Naive thymus-derived CD8-positive, alpha-beta T cell (primary cell): ENCODE measurements around the gene CLN6. TPM values are rescaled to one million over a fixed set of nuclear protein-coding genes. Genes with fewer than 3 reads are reported as not detected.
"Not testable (repeated sequence)": the region's sequence is repeated elsewhere in the genome, so short reads cannot be mapped to it uniquely, and the experiment has no call there.

Experiments used
- ATAC-seq, 2 donors: fragments of 150-1000 bp; cut with Tn5 transposase in 1 of 2; sonication (Bioruptor Pico), chemical (Tn5 transposase) in 1 of 2; 1 replicate in 1 of 2; 2 replicates in 1 of 2; pipeline ENCODE4 v1.10.0; 2021; ENCODE audit warnings: mild to moderate bottlenecking in 2 of 2, moderate library complexity in 2 of 2
- POLR2A ChIA-PET: fragments of 350-600 bp; sonication (Branson Sonifier 250); formaldehyde crosslinking; loops from one replicate; lab custom pipeline; 2021; ENCODE audit warnings: antibody characterized with exemption; lab: Charles Lee
- DNase-seq, 10 donors: peaks; one replicate each; pipeline versions ENCODE4 v3.0.0 to v3.0.0-alpha.2; 2020 to 2022
- H3K27ac Mint-ChIP-seq, 10 donors: one replicate each; pipeline ENCODE4 v1.8.0; 2020 to 2022; ENCODE audit warnings: mild to moderate bottlenecking in 10 of 10, mixed read lengths in 10 of 10, moderate library complexity in 4 of 10, inconsistent platforms in 1 of 10
- H3K27me3 Mint-ChIP-seq, 5 donors: one replicate each; pipeline ENCODE4 v1.8.0; 2021 to 2022; ENCODE audit warnings: mixed read lengths in 5 of 5
- H3K36me3 Mint-ChIP-seq, 3 donors: one replicate each; pipeline ENCODE4 v1.8.0; 2020 to 2022; ENCODE audit warnings: mixed read lengths in 3 of 3, mild to moderate bottlenecking in 2 of 3, inconsistent platforms in 1 of 3
- H3K4me1 Mint-ChIP-seq, 4 donors: one replicate each; pipeline ENCODE4 v1.8.0; 2021 to 2022; ENCODE audit warnings: mixed read lengths in 4 of 4
- H3K4me3 Mint-ChIP-seq, 10 donors: one replicate each; pipeline ENCODE4 v1.8.0; 2020 to 2022; ENCODE audit warnings: mild to moderate bottlenecking in 10 of 10, mixed read lengths in 10 of 10, moderate library complexity in 6 of 10, inconsistent platforms in 1 of 10
- H3K9me3 Mint-ChIP-seq, 9 donors: one replicate each; pipeline ENCODE4 v1.8.0; 2020 to 2022; ENCODE audit warnings: mixed read lengths in 9 of 9, mild to moderate bottlenecking in 3 of 9, inconsistent platforms in 1 of 9, moderate library complexity in 1 of 9
- polyA plus RNA-seq, 3 donors: library from polyadenylated mRNA; unstranded; fragments of 300-500 nt; fragmentation: Illumina TruSeq; gene quantifications; one replicate each; pipeline ENCODE4 v1.2.3, GENCODE V29; 2021
- total RNA-seq, 8 experiments: library from RNA in 2 of 8; stranded (reverse) in 2 of 8; gene quantifications; one replicate each; pipeline ENCODE4 v1.2.3 and lab custom pipeline; 2021 to 2026

CLN6 gene
- total and polyA plus RNA-seq, 5 experiments from 2014 or later: 2.4 to 22.3 (median 4.1) TPM

DNA sequence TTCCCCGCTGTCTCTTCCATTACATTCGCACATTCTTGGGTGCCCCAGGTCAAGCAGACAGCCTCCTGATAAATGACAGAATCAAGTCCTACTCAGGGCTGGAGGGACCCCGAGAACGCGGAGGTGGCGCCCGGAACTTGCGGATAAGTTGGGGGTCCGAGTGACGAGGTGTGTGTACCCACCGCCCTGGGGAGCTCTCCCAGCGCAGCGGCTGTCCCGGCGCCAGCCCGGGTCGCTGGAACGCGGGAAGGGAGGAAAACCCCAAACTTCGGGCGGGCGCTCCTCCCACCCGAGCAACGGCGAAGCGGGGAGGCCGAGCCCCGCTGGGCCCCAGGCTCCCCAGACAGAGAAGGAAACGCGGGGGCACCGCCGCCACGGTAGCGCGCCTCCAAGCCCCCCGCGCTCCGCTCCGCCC, 550 bp downstream of the CLN6 start:
- Mint-ChIP-seq H3K4me1 (peaks cover 18 to 50% (median 39%) of the 10 kb centered on the region in 4 donors), H3K9me3 (no peaks in the 10 kb centered on the region), H3K27ac (peak overlapping the region in 9 of 10 donors; percentile 2 to 90 (median 69)), H3K36me3 (no peaks in the 10 kb centered on the region), H3K4me3 (peak overlapping the region; percentile 76 to 90 (median 85)), H3K27me3 (peaks cover 0 to 10% (median 0%) of the 10 kb centered on the region in 5 donors)
- POLR2A ChIA-PET: interaction anchor here (0.7 to 3.3 kb wide), 7 partner anchors 12 to 1935 kb away, joined by 3 to 30 read pairs (median 3); partner anchors contain the start of genes FEM1B, MAP2K5 and PIAS1
- ATAC-seq (no peak), DNase-seq (no peak)

DNA sequence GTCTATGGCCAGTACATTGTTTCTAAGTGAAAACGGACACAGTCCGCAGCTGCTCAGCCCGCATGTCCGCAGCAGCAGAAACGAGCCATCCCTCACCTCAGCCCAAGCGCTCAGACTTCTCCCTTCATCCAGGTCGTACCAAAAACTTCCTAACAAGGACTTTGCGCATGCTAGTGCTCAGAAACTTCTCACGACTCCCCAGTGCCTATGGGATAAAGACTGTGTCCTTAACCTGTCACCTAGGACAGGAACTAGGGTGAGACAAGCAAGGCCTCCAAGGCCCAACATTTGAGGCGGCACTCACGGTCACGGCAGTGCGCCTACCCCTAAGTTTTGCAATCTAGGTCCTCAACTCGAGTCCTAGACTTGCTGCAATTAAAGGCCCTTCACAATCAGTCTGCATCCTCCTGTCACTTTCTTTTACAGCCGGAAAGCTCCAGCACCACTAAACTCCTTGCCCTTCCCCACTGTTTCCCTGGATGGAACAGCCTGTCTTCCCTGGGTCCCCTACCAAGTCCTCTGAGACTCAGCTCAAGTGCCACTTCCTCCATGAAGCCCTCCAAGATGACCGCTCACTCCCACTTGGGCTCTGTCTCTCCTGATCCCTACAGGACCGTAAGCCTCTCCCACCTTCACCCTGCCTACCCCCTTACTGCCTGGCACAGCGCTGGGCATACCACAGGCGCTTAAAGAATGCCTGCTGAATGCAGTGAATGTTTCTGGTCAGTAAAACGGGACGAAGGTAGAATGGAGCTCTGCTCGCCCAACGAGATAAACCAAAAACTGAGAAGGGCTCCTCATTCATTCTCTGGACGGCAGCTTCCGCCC, 1.2 kb downstream of the CLN6 start:
- peak overlapping the region; percentile 76 to 90 (median 85) for H3K4me3 Mint-ChIP-seq
- ATAC-seq: no peak
- H3K4me1 Mint-ChIP-seq: peaks cover 18 to 48% (median 39%) of the 10 kb centered on the region in 4 donors
- POLR2A ChIA-PET: interaction anchor here (0.6 to 3.3 kb wide), 6 partner anchors 12 to 1934 kb away, joined by 3 to 30 read pairs (median 4); partner anchors contain the start of genes FEM1B, MAP2K5 and PIAS1
- no peak for DNase-seq
- H3K36me3 Mint-ChIP-seq: no peaks in the 10 kb centered on the region
- no peaks in the 10 kb centered on the region for H3K9me3 Mint-ChIP-seq
- H3K27me3 Mint-ChIP-seq: peaks cover 0 to 4% (median 0%) of the 10 kb centered on the region in 5 donors
- H3K27ac Mint-ChIP-seq: peak overlapping the region in 9 of 10 donors; percentile 2 to 90 (median 76)

DNA sequence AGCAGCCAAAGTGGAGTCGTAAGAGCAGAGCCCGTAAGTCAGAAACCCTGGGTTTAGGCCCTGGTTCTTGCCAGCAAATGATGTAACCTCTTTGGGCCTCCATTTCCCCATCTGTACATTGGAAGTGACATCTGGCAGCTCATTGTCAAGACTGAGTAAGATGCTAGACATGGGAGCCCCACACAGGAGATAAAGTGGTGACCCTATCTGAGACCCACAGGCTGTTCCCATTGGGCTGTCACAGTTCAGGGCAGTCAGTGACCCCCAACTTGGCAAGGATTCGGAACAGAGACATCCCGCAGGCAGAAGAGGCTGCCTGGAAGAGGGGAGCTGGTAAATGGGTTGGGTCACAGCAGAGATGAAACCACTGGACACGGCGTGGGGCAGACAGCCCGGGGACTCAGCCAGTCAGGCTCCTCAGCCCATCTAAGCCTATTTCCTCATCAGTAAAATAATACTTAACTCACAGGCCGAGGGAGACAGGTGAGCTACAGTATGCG, 1.8 kb downstream of the CLN6 start:
- Mint-ChIP-seq H3K27me3 (no peaks in the 10 kb centered on the region), H3K27ac (peak overlapping the region in 4 of 10 donors; percentile 5 to 73 (median 60)), H3K4me1 (peaks cover 18 to 46% (median 39%) of the 10 kb centered on the region in 4 donors), H3K36me3 (no peaks in the 10 kb centered on the region), H3K9me3 (no peaks in the 10 kb centered on the region), H3K4me3 (peak overlapping the region; percentile 33 to 88 (median 85))
- ATAC-seq: no peak
- POLR2A ChIA-PET: interaction anchor here (0.6 to 3.3 kb wide), 3 partner anchors 50 to 970 kb away, joined by 3 to 30 read pairs (median 7); partner anchors contain the start of genes FEM1B and PIAS1
- no peak for DNase-seq

DNA sequence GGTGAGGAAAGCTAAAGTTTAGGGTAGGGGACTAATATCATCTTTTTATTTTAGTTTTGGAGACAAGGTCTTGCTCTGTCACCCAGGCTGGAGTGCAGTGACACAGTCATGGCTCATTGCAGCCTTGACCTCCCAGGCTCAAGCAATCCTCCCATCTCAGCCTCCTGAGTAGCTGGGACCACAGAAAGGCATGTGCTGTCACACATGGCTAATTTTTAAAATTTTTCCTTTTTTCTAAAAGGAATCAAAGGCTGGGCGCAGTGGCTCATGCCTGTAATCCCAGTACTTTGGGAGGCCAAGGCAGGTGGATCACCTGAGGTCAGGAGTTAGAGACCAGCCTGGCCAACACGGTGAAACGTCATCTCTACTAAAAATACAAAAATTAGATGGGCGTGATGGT, 4.1 kb downstream of the CLN6 start:
- POLR2A ChIA-PET: interaction anchor here (1.2 kb wide), 1 partner anchor 52 kb away, joined by 3 read pairs; the partner anchor contains the start of gene FEM1B
- H3K27ac Mint-ChIP-seq: peak overlapping the region in 1 of 10 donors; percentile 74
- not testable (repeated sequence) for H3K36me3 Mint-ChIP-seq, H3K27me3 Mint-ChIP-seq, H3K4me3 Mint-ChIP-seq, DNase-seq, H3K9me3 Mint-ChIP-seq, ATAC-seq
- peaks cover 18 to 39% (median 36%) of the 10 kb centered on the region in 4 donors for H3K4me1 Mint-ChIP-seq

DNA sequence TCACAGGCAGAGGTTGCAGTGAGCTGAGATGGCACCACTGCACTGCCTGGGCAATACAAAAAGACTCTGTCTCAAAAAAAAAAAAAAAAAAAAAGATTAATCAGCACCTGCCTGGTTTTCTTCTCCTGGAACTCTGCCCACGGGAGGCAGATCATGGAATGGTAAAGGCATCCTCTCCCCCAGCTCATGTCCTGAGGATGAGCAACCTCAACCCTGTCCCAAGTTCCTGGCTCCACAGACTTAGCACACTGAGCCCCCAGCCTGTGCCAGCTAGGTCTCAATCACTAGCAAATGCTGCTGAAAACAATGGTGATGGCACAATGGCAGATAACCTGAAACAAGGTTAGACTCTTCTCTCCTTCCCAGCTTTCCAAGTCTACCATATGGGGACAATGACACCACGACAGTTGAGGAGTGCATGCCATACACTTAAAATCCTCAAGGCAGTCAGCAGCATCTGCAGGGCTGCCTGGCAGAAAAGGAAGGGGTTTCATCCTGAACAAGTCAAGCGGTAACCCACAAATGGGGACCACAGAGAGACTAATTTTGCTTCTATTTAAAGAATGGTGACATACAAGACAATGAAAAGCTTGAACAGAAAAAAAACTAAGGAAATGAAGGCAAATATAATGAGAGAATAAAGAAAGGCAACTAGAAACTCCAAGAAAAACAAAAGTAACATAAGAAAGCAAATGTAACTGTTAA, 4.8 kb downstream of the CLN6 start:
- ATAC-seq (no peak), DNase-seq (no peak)
- Mint-ChIP-seq H3K36me3 (no peaks in the 10 kb centered on the region), H3K4me1 (peaks cover 14 to 33% (median 30%) of the 10 kb centered on the region in 4 donors), H3K27me3 (no peaks in the 10 kb centered on the region), H3K27ac (peak overlapping the region in 6 of 10 donors; percentile 28 to 76 (median 73)), H3K9me3 (no peaks in the 10 kb centered on the region), H3K4me3 (peak overlapping the region in 6 of 10 donors; percentile 7 to 37 (median 14))
- POLR2A ChIA-PET: interaction anchor here (0.7 kb wide), 1 partner anchor 1162 kb away, joined by 5 read pairs; no protein-coding TSS in a partner anchor

DNA sequence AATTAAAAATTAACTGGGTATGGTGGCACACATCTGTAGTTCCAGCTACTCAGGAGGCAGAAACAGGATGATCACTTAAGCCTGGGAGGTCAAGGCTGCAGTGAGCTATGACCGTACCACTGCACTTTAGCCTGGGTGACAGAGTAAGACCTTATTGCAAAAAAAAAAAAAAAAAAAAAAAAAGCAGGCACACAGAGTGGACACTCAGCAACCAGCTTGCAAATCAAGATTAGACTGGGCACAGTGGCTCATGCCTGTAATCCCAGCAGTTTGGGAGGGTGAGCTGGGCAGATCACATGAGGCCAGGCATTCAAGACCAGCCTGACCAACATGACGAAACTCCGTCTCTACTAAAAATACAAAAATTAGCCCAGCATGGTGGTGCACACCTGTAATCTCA, 5.4 kb downstream of the CLN6 start:
- H3K4me3 Mint-ChIP-seq: no peak overlapping the region
- no peaks in the 10 kb centered on the region for H3K27me3 Mint-ChIP-seq

DNA sequence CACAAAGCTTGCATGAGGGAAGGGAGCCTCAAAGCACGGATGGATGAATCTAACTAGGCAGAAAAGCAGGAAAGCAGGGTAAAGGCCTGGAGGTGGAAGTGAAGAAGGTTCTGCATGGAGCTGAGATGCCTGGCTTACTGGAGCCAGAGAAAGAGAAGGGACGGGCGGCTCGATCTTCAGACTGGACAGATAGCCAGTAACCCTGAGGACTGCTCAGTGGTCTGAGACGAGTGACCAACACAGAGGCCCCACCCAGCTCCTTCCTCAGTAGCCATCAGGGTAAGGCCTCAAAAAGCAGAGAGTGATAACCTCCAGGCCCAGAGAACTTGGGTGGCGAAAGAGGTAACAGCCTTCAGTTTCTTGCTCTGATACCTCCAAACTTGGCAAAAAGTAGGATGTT, 6.4 kb downstream of the CLN6 start:
- H3K27ac Mint-ChIP-seq: no peak overlapping the region

More for the DNA sequence above, 5.4 kb downstream of the CLN6 start:
- Mint-ChIP-seq H3K27ac (peak overlapping the region in 1 of 10 donors; percentile 74), H3K36me3 (no peaks in the 10 kb centered on the region), H3K4me1 (peaks cover 14 to 32% (median 30%) of the 10 kb centered on the region in 4 donors), H3K9me3 (no peaks in the 10 kb centered on the region)
- ATAC-seq (no peak), DNase-seq (no peak)
- POLR2A ChIA-PET: no interaction called here

DNA sequence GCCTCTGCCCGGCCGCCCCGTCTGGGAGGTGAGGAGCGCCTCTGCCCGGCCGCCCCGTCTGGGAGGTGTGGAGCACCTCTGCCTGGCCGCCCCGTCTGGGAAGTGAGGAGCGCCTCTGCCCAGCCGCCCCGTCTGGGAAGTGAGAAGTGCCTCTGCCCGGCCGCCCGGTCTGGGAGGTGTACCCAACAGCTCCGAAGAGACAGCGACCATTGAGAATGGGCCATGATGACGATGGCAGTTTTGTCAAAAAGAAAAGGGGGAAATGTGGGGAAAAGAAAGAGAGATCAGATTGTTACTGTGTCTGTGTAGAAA, 7.1 kb downstream of the CLN6 start:
- ATAC-seq, POLR2A ChIA-PET, H3K36me3 Mint-ChIP-seq, H3K9me3 Mint-ChIP-seq, H3K27ac Mint-ChIP-seq, H3K27me3 Mint-ChIP-seq, H3K4me3 Mint-ChIP-seq, DNase-seq: not testable (repeated sequence)
- peaks cover 6 to 18% (median 14%) of the 10 kb centered on the region in 4 donors for H3K4me1 Mint-ChIP-seq

More for the DNA sequence above, 6.4 kb downstream of the CLN6 start:
- no peak overlapping the region for H3K4me3 Mint-ChIP-seq
- peaks cover 0 to 3% (median 0%) of the 10 kb centered on the region in 3 donors for H3K36me3 Mint-ChIP-seq
- no peak for DNase-seq
- H3K4me1 Mint-ChIP-seq: peaks cover 7 to 25% (median 22%) of the 10 kb centered on the region in 4 donors
- no peaks in the 10 kb centered on the region for H3K27me3 Mint-ChIP-seq
- no peak for ATAC-seq
- POLR2A ChIA-PET: no interaction called here
- H3K9me3 Mint-ChIP-seq: no peaks in the 10 kb centered on the region

DNA sequence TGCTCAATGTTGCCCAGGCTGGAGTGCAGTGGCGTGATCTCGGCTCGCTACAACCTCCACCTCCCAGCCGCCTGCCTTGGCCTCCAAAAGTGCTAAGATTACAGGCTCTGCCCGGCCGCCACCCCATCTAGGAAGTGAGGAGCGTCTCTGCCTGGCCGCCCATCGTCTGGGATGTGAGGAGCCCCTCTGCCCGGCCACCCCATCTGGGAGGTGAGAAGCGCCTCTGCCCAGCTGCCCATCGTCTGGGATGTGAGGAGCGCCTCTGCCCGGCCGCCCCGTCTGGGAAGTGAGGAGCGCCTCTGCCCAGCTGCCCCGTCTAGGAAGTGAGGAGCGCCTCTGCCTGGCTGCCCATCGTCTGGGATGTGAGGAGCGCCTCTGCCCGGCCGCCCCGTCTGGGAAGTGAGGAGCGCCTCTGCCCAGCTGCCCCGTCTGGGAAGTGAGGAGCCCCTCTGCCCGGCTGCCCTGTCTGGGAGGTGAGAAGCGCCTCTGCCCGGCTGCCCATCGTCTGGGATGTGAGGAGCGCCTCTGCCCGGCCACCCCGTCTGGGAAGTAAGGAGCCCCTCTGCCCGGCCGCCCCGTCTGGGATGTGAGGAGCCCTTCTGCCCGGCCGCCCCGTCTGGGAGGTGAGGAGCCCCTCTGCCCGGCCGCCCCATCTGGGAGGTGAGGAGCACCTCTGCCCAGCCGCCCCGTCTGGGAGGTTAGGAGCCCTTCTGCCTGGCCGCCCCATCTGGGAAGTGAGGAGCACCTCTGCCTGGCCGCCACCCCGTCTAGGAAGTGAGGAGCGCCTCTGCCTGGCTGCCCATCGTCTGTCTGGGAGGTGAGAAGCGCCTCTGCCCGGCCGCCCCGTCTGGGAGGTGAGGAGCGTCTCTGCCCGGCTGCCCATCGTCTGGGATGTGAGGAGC, 7.7 kb downstream of the CLN6 start:
- POLR2A ChIA-PET, H3K9me3 Mint-ChIP-seq, ATAC-seq, H3K27me3 Mint-ChIP-seq, DNase-seq, H3K4me3 Mint-ChIP-seq, H3K27ac Mint-ChIP-seq: not testable (repeated sequence)
- H3K36me3 Mint-ChIP-seq: peaks cover 0 to 15% (median 2%) of the 10 kb centered on the region in 3 donors
- H3K4me1 Mint-ChIP-seq: peaks cover 6 to 15% (median 12%) of the 10 kb centered on the region in 4 donors

DNA sequence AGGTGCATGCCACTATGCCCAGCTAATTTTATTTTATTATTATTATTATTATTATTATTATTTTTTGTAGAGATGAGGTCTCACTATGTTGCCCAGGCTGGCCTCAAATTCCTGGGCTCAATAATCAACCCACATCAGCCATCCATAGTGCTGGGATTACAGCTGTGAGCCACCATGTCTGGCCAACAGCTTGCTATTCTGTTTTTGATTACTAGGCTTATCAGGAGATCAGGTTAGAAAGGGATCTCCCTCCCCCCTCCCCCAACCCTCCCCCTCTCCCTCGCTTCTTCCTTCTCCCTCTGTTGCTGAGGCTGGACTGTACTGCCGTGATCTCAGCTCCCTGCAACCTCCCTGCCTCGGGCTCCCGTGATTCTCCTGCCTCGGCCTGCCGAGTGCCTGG, 8.6 kb downstream of the CLN6 start:
- Mint-ChIP-seq H3K27ac (no peak overlapping the region), H3K36me3 (peaks cover 0 to 23% (median 2%) of the 10 kb centered on the region in 3 donors)
- no peak for DNase-seq

DNA sequence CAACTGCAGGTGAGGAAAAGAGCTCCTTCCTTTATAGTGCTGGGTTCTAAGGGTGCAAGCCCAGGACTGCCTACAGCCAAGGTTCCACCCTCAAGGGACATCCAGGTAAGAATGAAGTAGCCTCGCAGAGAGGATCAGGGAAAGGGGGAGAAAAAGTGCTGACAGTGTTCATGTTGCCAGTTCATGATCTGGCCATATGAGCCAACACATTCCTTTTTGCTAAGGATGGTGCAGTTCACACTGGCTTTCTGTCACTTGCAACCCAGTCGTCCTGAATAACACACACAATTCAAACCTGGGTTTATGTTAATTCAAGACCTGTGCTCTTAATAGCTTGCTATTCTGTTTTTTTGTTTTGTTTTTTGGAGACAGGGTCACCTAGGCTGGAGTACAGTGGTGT, 9.0 kb downstream of the CLN6 start:
- DNase-seq (no peak), ATAC-seq (no peak)
- POLR2A ChIA-PET: interaction anchor here (0.5 kb wide), 1 partner anchor 41 kb away, joined by 5 read pairs; no protein-coding TSS in a partner anchor
- H3K27ac Mint-ChIP-seq: peak overlapping the region in 1 of 10 donors; percentile 18
- H3K27me3 Mint-ChIP-seq: no peaks in the 10 kb centered on the region
- H3K4me1 Mint-ChIP-seq: peaks cover 6 to 15% (median 12%) of the 10 kb centered on the region in 4 donors
- no peaks in the 10 kb centered on the region for H3K9me3 Mint-ChIP-seq
- H3K4me3 Mint-ChIP-seq: no peak overlapping the region
- peaks cover 0 to 23% (median 2%) of the 10 kb centered on the region in 3 donors for H3K36me3 Mint-ChIP-seq

More for the DNA sequence above, 8.6 kb downstream of the CLN6 start:
- Mint-ChIP-seq H3K9me3 (no peaks in the 10 kb centered on the region), H3K4me1 (peaks cover 6 to 16% (median 14%) of the 10 kb centered on the region in 4 donors), H3K27me3 (no peaks in the 10 kb centered on the region), H3K4me3 (no peak overlapping the region)
- POLR2A ChIA-PET: no interaction called here
- no peak for ATAC-seq
